Smooth muscle cell (in vitro differentiated cells): ENCODE data around the gene SORCS2. TPM values are rescaled to one million over a fixed set of nuclear protein-coding genes. Genes with fewer than 3 reads are reported as not detected.

Experiments
- DNase-seq: peaks from one replicate; lab custom pipeline; 2025; ENCODE audit not compliant: unreplicated experiment; lab: John Stamatoyannopoulos, UW
- H2AFZ ChIP-seq: fragments of 200-600 bp; sonication (generic); 2 replicates; pipeline ENCODE4 v1.6.0; 2016; ENCODE audit warnings: antibody characterized with exemption, low read depth, mild to moderate bottlenecking
- H3F3A ChIP-seq: fragments of 200-600 bp; sonication (generic); 2 replicates; pipeline ENCODE4 v1.6.0; 2017; ENCODE audit warnings: antibody characterized with exemption, low read depth
- H3K27ac ChIP-seq: fragments of 200-600 bp; sonication (generic); 2 replicates; pipeline ENCODE4 v1.5.1; 2016; ENCODE audit warnings: low read depth, mild to moderate bottlenecking
- H3K27me3 ChIP-seq: fragments of 200-600 bp; sonication (generic); 2 replicates; pipeline ENCODE4 v1.6.1; 2016; ENCODE audit warnings: low read depth, mild to moderate bottlenecking
- H3K36me3 ChIP-seq: fragments of 200-600 bp; sonication (generic); 2 replicates; pipeline ENCODE4 v1.5.1; 2016; ENCODE audit warnings: low read depth
- H3K4me1 ChIP-seq: fragments of 200-600 bp; sonication (generic); 2 replicates; pipeline ENCODE4 v1.5.1; 2016; ENCODE audit warnings: low read depth
- H3K4me2 ChIP-seq: fragments of 200-600 bp; sonication (generic); 2 replicates; pipeline ENCODE4 v1.6.0; 2016; ENCODE audit warnings: mild to moderate bottlenecking
- H3K4me3 ChIP-seq: fragments of 200-600 bp; sonication (generic); 2 replicates; pipeline ENCODE4 v1.5.1; 2016; ENCODE audit warnings: mild to moderate bottlenecking
- H3K79me2 ChIP-seq: fragments of 200-600 bp; sonication (generic); 2 replicates; pipeline ENCODE4 v1.6.0; 2016; ENCODE audit warnings: low read depth, mild to moderate bottlenecking
- H3K9ac ChIP-seq: fragments of 200-600 bp; sonication (generic); 2 replicates; pipeline ENCODE4 v1.6.0; 2016; ENCODE audit warnings: low read depth
- H3K9me3 ChIP-seq: fragments of 200-600 bp; sonication (generic); replicated peaks from 2 replicates; pipeline ENCODE4 v1.5.1; 2016; ENCODE audit warnings: low read depth
- H4K20me1 ChIP-seq: fragments of 200-600 bp; sonication (generic); 2 replicates; pipeline ENCODE4 v1.6.0; 2016; ENCODE audit warnings: low read depth
- WGBS: methylation state at CpG from one replicate; pipeline ENCODE4 v1.1.7; 2016; ENCODE audit warnings: low lambda C conversion rate; 5-methylcytosine and 5-hydroxymethylcytosine counted together
- polyA plus RNA-seq: library from polyadenylated mRNA; unstranded; fragments of >200 nt; fragmentation: Nextera tagmentation; extraction: Ambion mirVana; gene quantifications from 2 replicates; pipeline ENCODE4 v1.2.1, GENCODE V29; 2016
- total RNA-seq: library from RNA; depleted of rRNA; stranded (reverse); fragments of >200 nt; gene quantifications from 2 replicates; pipeline ENCODE4 v1.2.3, GENCODE V29; 2014
- TF ChIP-seq, protein P1 (sequence below): fragments of 200-600 bp; sonication (generic); IDR thresholded peaks from 2 replicates; pipeline ENCODE4 v1.5.1; 2017; ENCODE audit warnings: borderline replicate concordance, mild to moderate bottlenecking, antibody characterized with exemption; ENCODE audit not compliant: insufficient read depth, poor library complexity, severe bottlenecking

Gene SORCS2
- total and polyA plus RNA-seq, 2 experiments from 2014 or later: 5.2 to 9.3 TPM

GRCh38 chr4:7774301-7775294, 582.3 kb downstream of the SORCS2 start:
- no peak overlapping the region for H2AFZ ChIP-seq
- 95% methylated on average over 22 of the region's 22 CpGs for WGBS
- H3K27ac ChIP-seq: no peak overlapping the region
- no peak overlapping the region for H3K4me3 ChIP-seq
- H4K20me1 ChIP-seq: peaks cover 94% of the 10 kb centered on the region
- no peaks in the 10 kb centered on the region for H3K27me3 ChIP-seq
- no peak overlapping the region for H3K9ac ChIP-seq
- no peak overlapping the region for H3K4me2 ChIP-seq
- peaks cover 6% of the 10 kb centered on the region for H3K4me1 ChIP-seq
- no peaks in the 10 kb centered on the region for H3K9me3 ChIP-seq
- no peaks in the 10 kb centered on the region for H3F3A ChIP-seq
- H3K79me2 ChIP-seq: no peaks in the 10 kb centered on the region
- TF ChIP-seq, protein P1, sequence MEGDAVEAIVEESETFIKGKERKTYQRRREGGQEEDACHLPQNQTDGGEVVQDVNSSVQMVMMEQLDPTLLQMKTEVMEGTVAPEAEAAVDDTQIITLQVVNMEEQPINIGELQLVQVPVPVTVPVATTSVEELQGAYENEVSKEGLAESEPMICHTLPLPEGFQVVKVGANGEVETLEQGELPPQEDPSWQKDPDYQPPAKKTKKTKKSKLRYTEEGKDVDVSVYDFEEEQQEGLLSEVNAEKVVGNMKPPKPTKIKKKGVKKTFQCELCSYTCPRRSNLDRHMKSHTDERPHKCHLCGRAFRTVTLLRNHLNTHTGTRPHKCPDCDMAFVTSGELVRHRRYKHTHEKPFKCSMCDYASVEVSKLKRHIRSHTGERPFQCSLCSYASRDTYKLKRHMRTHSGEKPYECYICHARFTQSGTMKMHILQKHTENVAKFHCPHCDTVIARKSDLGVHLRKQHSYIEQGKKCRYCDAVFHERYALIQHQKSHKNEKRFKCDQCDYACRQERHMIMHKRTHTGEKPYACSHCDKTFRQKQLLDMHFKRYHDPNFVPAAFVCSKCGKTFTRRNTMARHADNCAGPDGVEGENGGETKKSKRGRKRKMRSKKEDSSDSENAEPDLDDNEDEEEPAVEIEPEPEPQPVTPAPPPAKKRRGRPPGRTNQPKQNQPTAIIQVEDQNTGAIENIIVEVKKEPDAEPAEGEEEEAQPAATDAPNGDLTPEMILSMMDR: no peak
- no peaks in the 10 kb centered on the region for H3K36me3 ChIP-seq
- DNase-seq: no peak

GRCh38 chr4:7775396-7775795, 583.1 kb downstream of the SORCS2 start:
- no peak overlapping the region for H3K9ac ChIP-seq
- H3K27me3 ChIP-seq: no peaks in the 10 kb centered on the region
- H3K4me2 ChIP-seq: no peak overlapping the region
- no peak overlapping the region for H2AFZ ChIP-seq
- H3K4me1 ChIP-seq: peaks cover 10% of the 10 kb centered on the region
- 97% methylated on average over 9 of the region's 9 CpGs for whole genome bisulfite sequencing
- no peak overlapping the region for H3K4me3 ChIP-seq
- no peaks in the 10 kb centered on the region for H3K9me3 ChIP-seq
- H4K20me1 ChIP-seq: peaks cover 89% of the 10 kb centered on the region
- no peak for DNase-seq
- H3K79me2 ChIP-seq: no peaks in the 10 kb centered on the region
- no peak overlapping the region for H3K27ac ChIP-seq
- no peaks in the 10 kb centered on the region for H3K36me3 ChIP-seq
- TF ChIP-seq, protein P1: no peak
- no peaks in the 10 kb centered on the region for H3F3A ChIP-seq

DNA sequence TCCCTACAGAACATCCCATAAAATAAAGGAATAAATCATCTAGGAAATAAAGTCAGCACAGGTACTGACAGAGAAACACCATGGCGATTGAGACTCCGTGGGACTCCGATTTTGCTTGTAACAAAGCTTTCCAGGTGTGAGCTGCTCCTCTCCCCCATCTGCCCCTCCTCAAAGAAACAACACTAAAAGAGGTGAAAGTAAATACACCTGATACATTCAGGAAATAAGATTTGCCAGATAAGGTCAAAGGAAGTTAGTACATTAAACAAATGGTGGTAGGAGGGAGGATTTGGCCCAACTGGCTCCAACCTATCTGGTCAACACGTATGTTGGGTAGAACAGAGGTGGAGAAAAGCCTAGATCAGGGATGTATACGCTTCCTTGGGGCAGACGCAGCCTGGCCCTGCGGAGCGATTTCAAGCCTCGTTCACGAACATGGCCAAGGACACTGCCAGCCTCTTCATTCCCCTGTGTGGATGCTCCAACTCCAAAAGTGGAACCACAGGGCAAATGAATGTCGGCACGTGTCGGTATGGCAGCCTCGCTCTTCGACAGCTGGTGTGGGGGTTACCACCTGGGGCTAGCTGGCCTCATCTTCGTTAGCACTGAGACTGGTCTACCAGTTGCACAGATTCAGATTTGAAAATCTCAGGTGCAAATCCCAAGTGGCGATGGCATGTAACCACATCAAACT, 584.8 kb downstream of the SORCS2 start:
- no peak overlapping the region for H3K4me2 ChIP-seq
- peaks cover 12% of the 10 kb centered on the region for H3F3A ChIP-seq
- no peaks in the 10 kb centered on the region for H3K27me3 ChIP-seq
- H2AFZ ChIP-seq: no peak overlapping the region
- H3K79me2 ChIP-seq: no peaks in the 10 kb centered on the region
- no peak overlapping the region for H3K9ac ChIP-seq
- H4K20me1 ChIP-seq: peaks cover 78% of the 10 kb centered on the region
- DNase-seq: no peak
- 97% methylated on average over 17 of the region's 17 CpGs for WGBS
- TF ChIP-seq, protein P1: no peak
- peaks cover 21% of the 10 kb centered on the region for H3K4me1 ChIP-seq
- H3K36me3 ChIP-seq: no peaks in the 10 kb centered on the region
- no peak overlapping the region for H3K27ac ChIP-seq
- H3K9me3 ChIP-seq: no peaks in the 10 kb centered on the region
- no peak overlapping the region for H3K4me3 ChIP-seq
